NCI-H460 (cell line): ENCODE data around the gene ANAPC7. TPM values are rescaled to one million over a fixed set of nuclear protein-coding genes. Genes with fewer than 3 reads are reported as not detected.
"Not testable (repeated sequence)": the region's sequence is repeated elsewhere in the genome, so short reads cannot be mapped to it uniquely, and the experiment has no call there.

Source experiments
- DNase-seq: peaks from one replicate; pipeline ENCODE4 v3.0.0-alpha.2; 2016; ENCODE audit warnings: low read depth; ENCODE audit errors: extremely low read depth
- total RNA-seq: library from RNA; depleted of rRNA; stranded (reverse); fragments of >200 nt; shearing (Covaris generic); gene quantifications from 2 replicates; pipeline ENCODE4 v1.2.3, GENCODE V29; 2014

The ANAPC7 gene
- total RNA-seq, 1 experiment from 2014 or later: 87.7 TPM

DNA sequence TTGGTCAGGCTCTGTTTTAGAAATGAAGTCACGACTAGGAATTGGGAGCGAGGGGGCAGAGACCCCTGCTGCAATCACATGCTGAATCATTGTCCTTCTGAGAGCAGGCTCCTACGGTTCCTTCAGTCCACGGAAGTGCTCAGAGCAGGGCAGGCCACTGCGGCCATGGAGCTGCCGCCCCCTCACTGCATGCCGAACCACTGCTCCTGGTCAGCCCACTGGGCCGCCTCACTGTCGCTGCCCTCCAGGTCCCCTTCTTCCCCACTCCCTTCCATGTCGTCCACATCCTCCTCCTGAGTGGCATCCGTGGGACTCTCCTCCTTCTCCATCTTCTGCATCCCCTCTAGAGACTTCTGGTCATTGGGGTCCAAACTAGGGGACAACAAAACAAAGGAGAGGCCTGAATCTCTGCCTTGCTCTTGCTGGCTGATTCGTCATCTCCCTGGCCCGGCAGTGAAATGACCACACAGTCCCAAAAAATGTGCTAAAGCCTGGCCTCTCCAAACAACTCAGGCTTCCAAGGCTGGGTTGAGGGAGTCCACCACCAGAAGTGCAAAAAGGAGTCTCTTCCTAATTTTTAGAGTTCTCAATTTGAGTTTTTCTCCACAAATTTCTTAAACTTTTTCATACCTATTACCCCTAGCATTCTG is 29.4 kb downstream of the ANAPC7 start:
- no peak for DNase-seq

DNA sequence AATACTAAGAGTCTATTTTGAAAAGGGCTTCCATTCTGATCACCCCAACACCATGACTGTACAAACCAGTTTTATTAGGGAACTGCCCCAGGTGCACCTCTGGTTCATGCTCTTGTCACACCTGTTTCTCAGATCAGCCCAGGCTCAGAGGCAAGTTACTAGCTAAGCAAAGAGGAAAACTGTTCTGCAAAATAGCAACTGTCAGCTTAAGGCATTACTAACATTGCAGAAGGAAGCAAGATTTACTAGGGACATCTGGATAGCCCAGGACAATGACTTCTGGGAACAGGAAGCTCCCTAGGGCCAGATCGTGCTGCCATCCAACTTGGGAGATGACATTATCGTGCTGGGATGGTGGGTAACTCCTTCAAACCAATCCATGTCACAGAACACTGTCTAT is 30.1 kb downstream of the ANAPC7 start:
- no peak for DNase-seq

DNA sequence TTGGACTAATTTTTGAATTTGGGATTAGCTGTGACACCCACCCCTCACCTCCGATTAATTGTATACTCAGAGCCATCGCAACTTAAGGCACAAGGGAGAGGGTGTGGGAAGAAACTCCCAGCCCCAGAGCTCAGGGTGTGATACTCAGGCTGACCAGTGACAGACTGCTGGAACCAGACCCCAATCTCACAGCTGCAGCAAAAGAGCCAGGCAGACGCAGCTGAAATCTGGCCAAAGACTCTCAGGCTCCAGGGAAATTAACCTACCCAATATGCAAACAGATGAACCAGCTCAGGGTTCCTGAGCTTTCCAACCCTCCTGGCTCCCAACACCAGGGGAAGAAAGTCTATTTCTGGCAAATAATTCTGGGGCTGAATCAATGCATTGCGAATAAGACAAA is 30.5 kb downstream of the ANAPC7 start:
- no peak for DNase-seq

DNA sequence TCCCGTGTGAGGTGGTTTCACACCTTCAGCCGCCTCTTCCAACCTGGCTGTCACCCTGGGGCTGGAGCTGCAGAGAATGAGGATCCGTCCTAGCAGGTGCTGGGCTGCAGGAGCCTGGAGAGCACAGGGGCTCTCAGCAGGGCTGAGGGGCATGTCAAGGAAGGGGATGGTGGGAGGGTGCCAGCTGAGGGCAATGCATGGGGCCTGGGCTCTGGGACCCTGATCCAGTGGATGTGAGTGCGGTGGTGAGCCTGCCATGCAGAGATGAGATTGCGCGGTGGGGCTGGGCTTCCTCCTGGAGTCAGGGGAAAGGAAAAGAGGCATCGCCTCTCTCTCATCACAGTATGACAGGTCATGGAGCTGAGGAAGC is 31.5 kb downstream of the ANAPC7 start:
- DNase-seq: no peak

DNA sequence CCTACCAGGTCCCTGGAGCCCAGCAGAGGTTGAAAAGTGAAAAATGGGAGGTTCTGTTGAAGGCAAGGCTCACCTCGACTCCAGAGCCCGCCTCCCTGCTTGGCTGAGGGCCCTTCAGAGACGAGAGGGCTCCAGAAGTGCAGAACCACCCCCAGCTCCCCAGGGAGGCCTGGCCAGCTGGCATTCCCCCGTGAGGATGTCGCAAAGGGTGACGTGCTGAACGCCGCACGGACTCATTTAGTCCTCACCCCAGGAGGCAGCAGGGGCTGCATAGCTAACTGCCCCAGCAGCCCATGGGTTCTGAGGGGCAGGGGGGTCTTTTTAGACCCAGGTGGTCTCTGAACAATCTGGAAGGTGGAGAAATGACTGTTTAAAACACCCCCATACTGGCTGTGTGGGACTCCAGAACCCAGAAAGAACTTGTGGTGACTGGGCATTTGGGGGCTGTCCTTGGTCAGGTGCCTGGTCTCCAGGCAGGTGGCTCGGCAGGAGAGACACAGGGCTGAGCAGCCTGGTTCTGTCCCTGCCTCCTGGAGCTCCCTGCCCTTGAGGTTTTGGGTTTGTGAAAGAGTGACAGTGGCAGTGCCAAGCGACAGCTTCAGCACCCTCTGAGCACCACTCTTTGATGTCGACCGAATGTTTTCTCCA is 32.0 kb downstream of the ANAPC7 start:
- DNase-seq: no peak

DNA sequence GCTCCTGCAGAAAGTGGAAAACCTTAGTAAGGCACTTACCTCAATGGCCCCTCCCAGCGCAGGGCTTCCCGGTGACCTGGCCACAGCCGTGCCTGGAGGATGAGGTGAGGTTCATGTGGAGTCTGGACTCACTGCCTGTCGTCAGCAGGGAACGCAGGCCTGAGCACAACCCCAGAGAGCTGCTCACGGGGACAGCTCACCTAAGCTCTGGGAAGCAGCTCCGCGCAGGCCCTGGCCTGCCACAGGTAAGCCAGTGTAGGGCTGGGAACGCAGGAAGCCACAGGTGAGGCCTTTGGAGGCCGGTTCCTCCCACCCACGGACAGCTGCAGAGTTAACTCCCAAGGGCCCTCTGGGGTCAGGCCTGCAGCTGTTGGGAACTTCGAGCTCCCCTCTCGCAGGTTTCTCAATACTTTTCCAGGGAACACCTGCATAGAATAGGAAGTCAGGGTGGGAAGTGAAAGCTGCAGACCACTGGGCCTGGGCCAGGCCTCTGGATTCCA is 32.7 kb downstream of the ANAPC7 start:
- no peak for DNase-seq

DNA sequence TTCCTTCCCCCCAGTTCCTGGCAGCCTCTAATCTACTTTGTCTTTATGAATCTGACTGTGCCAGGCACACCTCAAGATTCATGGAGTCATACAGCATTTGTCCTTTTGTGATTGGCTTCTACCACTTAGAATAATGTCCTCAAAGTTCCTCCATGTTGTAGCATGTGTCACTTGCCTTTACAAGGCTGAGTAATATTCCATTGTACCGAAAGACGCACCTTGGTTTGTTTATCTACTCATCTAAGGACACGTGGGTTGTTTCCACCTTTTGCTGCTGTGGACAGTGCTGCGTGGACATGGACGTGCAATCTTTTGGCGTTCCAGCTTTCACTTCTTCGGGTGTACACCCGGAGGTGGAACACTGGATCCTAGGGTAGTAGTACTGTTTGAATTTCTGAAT is 33.5 kb downstream of the ANAPC7 start:
- DNase-seq: no peak

DNA sequence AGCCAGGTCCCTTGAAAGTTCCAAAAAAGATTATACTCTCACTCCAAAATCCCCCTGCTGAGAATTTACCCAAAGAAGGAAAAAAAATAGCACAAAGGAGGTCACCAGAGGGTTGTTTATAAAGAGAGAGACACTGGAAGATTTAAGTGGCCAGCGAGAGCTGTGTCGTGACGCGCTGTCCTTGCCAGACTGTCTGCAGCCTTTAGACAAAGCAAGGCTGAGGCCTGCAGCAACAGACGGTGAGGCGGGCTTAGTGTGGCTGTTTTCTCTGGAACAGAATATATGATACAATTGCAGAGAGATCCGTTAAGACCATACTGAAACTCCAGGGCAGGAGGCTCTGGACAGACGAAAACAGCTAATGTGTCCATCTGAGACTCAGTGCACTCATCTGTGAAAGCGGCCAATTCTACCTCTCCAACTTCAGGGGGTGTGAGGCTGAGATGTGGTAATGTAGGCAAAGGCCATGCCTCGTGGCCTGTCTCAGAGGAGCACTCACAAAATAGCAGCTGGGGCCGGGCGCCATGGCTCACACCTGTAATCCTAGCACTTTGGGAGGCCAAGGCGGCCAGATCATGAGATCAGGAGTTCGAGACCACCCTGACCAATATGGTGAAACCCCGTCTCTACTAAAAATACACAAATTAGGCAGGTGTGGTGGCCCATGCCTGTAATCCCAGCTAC is 36.2 kb downstream of the ANAPC7 start:
- no peak for DNase-seq

DNA sequence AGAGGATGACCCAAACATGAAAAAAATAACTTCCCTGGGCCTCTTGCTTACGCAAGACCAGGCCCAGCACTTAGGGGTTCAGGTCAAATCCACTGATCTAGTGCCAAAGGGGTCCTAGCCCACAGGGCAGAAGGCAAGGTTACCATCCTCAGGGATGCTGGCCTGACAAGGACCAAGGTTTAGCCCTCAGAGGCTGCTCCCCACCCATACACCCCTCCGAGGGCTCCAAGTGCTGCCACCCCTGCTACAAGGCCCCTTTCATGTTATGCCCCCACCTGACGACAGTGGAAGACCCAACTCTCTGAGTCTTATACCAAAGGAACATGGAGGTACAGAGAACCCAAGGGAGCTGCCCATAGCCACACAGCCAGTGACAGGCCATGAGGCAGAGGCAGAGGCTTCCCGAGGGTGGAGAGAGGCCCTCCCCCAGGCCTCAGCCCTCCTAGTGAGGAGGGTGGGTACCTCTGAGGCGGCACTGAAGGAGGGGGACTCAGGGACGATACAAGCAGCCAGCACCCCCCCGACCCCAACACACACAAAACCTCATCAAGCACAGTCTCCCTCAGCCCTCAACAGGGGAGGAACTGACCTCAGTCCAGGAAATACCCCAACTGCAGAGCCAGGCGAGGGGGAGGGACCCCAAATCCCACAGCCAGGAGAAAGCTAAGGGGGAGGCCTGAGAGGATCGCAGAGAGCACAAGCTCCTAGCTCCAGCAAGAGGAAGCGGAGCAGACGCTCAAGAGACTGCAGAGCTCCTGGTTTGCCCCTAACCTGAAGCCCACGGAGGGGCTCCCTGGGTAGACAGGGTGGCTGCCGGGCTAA is 37.0 kb downstream of the ANAPC7 start:
- DNase-seq: no peak

DNA sequence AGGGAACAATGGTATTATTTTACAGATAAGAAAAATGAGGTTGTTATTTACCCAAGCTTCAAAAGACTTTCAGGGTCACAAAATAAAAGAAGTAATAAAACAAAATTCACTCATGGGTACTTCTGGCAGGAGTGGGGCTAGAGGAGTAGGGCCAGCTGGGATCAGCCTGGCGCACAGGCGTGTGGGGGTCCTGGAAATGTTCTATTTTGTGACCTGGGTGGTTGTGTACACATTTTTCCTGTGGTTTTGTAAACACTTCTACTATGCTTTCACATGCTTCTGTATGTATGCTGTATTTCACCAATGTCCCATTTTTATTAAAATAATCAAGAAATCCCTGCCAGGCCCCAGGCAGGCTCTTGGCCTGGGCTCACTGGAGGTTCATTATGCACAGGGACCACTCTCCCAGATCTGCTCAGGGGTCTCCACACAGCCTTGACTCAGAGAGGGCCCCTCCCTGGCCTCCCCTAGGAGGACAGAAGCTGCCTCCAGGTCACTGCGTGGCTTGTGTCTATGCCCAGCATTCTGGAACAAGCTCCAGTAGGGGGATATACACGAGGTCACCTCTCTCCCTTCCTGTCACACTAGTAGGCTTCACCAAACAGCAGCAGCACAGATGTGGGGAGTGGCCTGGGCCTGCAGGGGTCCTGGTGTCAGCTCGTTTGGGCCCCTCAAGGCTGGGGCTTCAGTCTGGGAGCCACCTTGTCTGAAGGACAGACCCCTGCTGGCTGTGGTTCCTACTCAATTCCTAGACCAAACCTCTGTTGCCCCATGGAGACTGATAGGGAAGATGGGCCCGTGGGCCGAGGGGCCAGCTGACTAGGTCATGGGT is 37.8 kb downstream of the ANAPC7 start:
- DNase-seq: no peak

DNA sequence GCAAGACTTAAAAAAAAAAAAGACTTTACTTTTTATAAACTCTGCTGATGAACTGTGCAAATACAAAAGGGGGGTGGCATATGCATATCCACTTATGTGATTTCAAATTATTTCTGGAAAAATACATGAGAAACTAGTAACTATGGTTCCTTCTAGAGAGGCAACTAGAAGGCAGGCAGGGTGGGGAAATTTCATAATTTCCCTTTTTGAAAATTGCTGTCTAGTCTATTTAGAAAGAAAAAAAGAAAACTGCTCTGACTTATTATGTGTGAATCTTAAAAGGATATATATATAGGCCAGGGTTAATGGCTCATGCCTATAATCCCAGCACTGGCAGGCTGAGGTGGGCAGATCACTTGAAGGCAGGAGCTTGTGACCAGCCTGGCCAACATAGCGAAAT is 42.3 kb downstream of the ANAPC7 start:
- no peak for DNase-seq

DNA sequence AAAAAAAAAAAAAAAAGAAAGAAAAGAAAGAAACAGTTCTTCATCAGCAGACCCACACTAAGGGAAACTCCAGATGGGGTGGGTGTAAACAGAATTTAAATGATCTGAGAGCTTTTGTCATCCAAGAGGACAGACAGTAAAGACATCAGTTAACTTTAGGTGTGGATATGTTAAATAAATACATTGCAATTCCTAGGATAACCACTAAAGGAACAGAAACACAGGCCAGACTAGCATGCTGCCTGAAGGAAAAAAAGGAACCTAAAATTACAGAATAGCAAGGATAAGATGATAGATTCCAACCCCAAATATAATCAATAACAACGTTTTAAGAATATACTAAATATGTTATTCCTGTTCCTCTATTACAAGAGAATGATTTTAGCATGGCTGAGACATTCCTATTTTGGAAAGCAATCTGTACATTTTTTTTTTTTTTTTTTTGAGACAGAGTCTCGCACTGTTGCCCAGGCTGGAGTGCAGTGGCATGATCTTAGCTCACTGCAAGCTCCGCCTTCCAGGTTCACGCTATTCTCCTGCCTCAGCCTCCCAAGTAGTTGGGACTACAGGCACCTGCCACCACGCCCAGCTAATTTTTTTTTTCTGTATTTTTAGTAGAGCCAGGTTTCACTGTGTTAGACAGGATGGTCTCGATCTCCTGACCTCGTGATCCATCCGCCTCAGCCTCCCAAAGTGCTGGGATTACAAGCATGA is 45.0 kb downstream of the ANAPC7 start:
- DNase-seq: not testable (repeated sequence)

DNA sequence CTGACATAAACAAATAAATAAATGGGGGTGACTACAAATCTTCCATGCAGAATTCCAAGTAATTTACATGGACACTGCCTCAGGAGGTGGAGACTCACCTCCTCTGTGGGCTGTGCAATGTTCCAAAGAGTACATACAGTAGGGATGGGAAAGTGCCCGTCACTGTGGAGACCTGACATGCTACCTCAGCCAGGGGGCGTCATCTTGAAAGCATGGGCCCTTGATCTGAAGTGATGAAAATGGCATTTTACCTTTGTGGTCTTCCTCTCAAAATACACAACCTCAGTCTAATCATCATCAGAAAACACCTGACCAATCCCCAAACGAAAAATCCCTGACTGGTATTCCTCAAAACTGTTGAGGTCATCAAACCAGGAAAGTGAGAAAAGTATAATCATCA is 48.4 kb downstream of the ANAPC7 start:
- peak; percentile 16 for DNase-seq

DNA sequence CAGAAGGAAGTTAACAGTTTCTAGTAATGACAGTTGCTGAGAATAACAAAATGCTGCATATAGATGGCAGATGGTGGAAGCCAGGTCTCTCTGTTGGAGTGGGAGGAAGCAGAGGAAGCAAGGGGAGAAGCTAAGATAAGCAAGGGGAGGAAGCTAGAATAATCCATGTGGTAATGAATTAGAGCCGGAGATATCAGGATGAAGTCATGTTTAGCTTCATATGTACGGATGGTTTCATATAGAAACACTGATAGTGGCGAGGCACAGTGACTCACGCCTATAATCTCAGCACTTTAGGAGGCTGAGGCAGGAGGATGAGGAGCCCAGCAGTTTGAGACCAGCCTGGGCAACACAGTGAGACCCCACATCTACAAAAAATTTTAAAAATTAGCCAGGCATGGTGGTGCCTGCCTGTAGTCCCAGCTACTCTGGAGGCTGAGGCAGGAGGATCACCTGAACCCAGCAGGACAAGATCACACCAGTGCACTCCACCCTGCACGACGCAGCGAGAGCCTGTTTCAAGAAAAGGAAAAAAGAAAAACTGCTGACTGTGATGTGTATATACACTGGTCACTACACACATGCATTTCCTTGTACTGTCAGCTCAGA is 49.2 kb downstream of the ANAPC7 start:
- DNase-seq: no peak

DNA sequence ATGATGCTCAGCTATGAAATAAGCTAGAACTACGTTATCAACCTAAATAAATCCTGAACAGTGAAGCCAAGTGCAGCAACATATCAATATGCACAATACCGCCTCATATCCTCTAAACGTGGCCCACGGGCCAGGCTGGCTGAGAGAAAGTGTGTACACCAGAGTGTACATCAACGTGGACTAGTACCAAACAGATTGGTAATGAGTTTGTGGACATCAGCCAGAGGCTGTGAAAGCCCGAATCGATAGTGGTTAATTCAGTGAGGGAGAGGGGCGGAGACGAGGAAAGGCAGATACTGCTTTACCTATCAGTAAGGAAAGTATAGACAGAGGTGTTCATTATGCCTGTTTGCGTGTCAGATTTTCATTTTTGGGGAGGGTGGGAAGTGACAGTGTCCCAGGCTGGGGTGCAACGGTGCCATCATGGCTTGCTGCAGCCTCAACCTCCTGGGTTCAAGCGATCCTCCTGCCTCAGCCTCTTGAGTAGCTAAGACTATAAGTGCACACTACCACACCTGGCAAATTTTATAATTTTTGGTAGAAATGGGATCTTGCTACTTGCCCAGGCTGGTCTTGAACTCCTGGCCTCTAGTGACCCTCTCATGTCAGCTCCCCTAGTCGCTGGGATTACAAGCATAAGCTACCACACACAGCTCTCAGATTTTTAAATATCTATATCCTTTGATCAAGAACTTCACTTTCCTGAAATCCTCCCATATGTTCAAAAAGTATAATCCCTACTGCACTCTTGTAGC is 50.1 kb downstream of the ANAPC7 start:
- no peak for DNase-seq

DNA sequence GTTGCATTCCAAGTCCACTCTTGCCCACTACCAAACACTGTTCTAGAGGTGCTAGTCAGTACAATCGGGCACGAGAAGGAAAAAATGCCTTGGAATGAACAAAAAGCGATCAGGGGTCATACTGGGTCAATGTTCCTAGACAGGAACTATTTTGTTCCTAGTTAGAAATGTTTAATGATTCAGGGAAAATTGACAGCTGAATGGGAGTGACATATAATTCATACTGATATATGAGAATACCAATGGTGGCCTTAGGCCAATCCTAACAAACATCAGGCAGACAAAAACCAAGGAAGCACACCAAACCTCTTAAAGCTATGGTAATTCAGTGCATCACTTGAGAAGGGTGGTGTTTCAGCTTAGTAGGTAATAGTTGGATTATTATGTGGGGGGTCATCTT is 51.1 kb downstream of the ANAPC7 start:
- DNase-seq: no peak

DNA sequence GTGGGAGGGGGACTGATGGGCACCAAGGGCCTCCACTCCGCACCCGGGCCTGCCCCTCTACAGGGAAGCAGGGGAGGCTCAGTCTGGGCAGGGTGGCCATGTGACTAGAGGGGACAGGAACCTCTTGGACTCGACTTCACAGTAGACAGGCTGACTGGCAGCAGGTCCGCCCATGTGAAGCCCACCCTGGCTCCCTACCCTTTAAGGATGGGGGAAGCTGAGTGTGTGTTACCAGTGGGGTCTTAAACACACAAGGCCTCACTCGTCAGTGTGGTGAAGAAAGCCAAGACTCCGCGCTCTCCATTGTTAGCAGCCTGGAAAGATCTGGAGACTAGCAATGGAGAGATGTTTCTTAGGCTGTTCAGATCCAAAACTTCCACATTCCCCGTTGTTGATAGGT is 52.4 kb downstream of the ANAPC7 start:
- DNase-seq: no peak

DNA sequence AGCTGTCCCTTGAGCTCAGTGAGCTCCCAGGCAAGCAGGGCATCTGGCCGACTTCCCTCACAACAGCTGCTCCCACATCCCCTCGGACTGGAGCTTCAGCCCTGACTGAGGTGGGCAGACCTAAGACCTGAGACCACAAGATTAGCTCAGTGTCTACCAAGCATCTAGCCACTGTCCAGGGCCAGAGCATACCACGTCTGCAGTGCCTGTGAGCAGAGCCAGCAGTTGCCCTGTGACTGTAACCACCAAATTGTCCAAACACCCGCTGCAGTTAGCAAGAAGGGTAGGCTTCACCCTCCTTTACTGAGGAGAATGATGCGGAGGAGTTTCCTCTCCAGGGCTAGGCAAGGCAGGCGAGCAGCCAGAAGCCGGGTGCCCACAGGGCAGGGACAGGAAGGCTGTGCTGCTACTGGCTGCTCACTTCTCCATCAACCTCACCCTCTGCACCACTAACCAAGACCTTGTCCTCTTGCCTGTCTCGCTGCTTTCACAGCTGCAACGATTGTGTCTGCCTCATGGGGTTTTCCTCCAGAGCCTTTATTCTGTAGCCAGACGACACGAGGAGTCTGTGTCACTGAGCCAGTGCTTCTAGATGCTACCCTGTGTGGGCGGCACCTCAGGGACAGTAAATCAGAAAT is 53.9 kb downstream of the ANAPC7 start:
- DNase-seq: no peak
